HS-5 (cell line): ENCODE results near the gene CERS6.
A peak's percentile ranks its signal among the peaks of the same experiment; 100 is the strongest.
"Not testable (repeated sequence)": the region's sequence is repeated elsewhere in the genome, so short reads cannot be mapped to it uniquely, and the experiment has no call there.

Experiments
- DNase-seq: peaks from one replicate; pipeline ENCODE4 v3.0.0-alpha.2; 2012; ENCODE audit warnings: low read depth

Gene CERS6

GRCh38 chr2:168734199-168734760 is 278.2 kb downstream of the CERS6 start:
- DNase-seq: no peak

DNA sequence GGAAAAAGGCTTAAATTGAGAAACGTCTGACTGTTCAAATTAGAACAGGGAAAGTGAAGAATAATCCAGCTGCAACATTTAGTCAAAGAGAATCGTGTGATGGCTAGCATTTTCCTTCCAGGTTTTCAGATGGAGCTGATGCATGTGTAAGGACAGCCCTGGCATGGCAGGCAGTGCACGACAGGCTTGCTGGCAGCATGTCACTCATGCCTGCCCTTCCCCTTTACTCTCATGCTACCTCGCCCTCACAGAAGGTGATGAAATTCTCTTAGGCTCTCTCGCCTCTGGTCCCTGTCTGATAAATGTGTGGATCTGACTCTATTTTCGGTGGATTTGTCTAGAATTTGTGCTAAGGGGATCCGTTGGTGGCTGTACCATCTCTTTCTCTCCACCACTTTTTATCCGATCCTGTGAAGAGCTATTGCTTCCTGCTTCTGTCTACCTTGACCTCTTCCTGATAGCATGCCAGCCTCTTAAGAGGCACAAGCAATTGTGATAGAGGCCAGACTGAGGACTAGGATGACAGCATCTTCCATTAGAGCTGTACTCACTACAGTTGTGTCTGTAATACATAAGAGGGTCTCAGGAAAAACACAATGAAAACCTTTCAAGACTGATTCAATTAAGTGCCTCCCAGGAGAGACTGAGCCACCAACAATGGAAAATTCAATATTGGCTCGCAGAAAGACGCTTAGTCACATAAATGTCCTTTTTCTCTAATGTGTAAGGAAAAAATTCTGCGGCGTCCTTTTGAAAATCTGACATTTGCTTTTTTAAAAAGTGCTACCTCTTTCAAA is 280.8 kb downstream of the CERS6 start:
- no peak for DNase-seq

DNA sequence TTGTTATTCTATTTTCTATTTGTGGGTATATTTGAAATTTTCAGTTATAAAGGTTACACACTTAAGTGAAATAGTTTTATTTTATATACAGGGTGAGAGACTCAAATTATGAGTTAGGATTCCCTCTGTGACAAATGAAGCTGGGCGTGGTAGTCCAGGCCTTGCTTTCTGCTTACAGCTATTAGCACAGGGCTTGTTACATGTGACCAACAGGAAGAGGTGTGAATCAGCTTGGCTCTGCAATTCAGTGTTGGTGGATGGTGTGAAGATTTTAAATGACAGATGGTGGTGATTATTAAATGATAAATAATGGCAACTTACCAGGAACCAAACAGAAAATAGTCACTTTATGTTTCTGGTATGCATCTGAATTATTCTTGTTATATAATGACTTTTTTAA is 282.0 kb downstream of the CERS6 start:
- no peak for DNase-seq

- DNase-seq: no peak
These were observed 284.3 kb downstream of the CERS6 start for GRCh38 chr2:168740360-168740759.

DNA sequence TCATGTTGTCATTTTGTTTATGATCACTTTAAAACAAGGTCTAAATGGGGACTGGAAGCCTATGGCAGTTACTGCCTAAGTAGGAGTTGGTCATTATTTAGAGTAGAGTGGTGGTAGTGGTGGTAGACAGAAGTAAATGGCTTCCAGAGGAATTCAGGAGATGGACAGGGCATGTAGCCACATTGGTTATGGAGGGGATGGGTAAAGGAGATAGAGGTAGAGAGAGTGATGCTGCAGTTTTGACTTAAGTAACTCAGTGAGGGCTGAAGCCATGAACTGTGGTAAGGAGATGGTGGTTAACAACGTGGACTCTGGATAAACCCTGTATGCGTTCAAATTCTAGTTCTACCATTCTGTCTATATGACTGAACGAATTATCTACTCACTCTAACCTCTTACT is 284.7 kb downstream of the CERS6 start:
- DNase-seq: no peak

- DNase-seq: no peak
These were observed 286.3 kb downstream of the CERS6 start for GRCh38 chr2:168742258-168742932.

DNA sequence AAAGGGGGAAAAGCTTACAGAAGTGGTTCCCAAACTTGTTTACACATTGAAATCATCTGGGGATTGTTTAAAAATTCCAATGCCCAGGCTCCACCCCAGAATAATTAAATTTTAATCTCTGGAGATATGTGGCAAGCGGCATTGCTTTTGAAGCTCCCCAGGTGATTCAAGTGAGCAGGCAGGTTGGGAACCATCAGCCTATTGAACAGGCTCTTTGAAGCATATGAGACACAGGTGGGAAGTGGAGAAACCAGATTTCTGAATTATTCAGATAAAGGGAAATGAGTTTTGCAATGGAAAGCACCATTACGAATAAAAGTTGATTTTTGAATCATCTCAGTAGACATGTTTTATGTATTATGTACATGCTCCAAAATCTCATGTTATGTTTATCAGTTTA is 288.8 kb downstream of the CERS6 start:
- DNase-seq: no peak

- no peak for DNase-seq
These were observed 292.4 kb downstream of the CERS6 start for GRCh38 chr2:168748461-168748860.

DNA sequence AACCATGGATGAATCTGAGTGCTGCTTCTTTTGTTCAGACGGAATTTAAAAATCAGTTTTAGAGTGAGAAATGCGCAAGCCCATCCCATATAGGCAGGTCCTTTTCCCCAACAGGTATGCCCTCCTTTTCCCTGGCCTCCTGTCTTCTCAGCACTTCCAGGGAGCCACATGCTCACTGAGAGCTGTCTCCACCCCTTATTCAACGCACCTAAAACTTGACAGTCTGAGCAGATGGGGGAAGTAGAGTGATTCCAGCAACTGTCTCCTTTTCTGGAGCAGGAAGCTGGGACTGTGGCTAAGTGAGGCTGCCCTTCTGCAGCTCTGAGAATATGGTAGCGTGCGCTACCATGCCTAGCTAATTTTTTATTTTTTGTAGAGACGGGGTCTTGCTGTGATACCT is 293.2 kb downstream of the CERS6 start:
- DNase-seq: no peak

DNA sequence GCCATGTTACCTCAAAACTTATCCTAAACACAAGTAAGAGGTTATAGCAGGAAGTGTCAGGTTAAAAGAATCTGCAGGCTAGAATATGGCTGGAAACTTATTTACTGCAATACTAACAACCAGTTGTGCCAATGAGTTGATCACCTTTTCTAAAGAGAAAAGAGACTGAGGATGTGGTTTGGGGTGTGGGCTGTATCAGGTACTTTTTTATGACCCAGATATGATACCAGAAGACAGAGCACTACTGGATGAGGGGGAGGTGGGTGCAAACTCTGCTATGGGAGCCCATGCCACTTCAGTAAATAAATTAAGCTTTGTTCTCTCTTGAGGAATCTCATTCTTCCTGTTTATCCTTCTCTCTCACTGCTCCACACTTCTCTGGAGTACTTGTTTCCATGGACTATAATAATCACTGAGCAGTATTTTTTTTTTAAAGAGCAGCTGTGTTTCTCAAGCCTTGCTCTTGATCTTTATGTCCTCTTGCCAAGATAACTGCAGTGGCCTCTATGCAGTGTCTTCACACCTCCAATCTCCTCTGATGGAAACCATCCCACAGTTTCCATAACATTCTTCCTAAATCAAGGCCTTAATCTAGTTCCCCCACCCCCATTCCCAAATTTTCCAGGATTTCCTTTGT is 295.1 kb downstream of the CERS6 start:
- no peak for DNase-seq

GRCh38 chr2:168752361-168752760 is 296.3 kb downstream of the CERS6 start:
- DNase-seq: no peak

GRCh38 chr2:168753765-168754329 is 297.8 kb downstream of the CERS6 start:
- DNase-seq: no peak

DNA sequence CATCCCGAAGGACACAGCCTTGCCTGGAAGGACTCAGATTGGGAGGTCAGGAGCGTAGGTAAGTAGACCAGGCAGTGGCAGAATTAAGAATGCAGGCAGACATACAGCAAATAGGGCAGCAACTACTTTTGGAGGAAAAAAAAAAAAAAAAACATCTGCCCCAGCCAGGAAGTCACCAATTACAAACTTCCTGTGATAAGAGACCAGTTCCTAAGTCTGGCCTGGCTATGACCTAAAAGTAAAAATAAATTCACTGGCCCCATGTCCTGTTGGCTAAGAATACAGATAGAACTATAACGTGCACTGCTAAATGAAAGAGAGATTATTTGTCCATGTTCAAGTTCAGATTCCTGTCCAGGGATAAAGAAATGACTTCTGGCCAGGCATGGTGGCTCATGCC is 301.2 kb downstream of the CERS6 start:
- DNase-seq: no peak

DNA sequence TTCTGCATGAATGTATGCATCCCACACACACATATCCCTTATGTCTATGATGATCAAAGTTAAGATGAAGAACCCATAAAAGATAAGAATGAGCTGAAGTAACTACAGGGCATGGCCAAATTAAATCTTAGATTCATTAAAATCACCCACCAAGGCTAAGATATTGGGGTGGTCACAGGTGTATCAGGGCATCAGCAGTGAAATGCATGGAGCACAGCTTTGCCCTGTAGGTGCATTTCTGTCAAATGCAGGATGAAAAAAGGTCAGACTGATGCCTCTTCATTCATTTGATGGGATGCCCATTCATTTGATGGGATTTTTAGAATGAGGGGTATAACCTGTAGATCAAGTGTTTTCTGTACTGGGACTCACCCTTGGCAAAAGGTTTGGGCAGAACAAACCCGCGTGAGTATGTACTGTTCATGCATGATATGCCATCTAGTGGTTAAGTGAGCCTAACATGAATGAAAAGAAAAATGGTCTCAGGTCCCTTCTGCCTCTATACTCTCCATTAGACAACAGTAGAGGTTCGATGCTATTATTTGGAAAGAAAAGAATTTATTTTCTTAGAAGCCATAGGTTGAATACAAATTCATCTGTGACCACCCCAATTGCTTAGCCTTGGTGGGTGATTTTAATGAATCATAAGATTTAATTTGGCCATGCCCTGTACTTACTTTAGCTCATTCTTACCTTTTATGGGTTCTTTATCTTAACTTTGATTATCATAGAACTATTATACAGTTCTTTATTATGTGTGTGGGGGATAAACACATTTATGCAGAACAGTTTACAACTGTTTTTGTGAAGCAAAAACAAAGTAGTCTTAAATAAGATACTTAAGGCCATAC is 303.1 kb downstream of the CERS6 start:
- DNase-seq: peak; percentile 10

- DNase-seq: no peak
These were observed 309.3 kb downstream of the CERS6 start for GRCh38 chr2:168765401-168765800.

DNA sequence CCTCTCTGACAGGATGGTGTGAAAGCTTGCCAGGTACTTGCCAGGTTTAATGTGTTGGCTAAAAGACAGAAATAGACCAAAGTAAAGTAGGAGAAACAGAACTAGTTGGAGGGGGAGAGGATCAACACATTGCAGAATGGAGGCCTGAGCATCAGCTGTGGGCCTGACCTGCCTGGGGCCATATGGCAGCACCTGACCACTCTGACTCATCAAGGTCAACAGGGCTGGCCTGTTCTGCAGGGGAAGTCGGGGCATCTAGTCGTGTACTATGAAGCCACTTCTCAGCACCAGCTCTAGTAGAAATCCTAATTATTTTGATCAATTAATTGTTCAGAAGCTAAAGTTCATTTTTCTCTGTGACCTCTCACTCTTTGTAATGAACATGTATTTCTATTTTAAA is 310.5 kb downstream of the CERS6 start:
- DNase-seq: no peak

DNA sequence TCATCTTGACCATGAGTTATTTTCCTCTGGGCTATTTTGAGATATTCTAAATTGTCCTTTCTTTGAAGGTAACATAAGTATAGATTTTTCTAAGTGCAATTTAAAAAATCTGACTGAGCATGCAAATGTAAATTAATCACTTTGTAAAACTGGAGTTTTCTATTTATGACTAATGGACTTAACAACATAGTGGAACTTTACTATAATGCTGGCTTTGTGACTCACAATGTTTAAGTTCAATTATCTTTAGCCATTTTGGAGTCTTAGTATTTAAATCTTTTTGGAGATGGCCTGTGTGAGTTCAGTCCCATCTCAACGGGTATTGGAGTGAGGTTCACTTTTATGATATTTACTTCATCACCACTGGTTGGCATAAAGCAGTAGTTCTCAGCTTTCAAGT is 311.2 kb downstream of the CERS6 start:
- DNase-seq: peak; percentile 11

DNA sequence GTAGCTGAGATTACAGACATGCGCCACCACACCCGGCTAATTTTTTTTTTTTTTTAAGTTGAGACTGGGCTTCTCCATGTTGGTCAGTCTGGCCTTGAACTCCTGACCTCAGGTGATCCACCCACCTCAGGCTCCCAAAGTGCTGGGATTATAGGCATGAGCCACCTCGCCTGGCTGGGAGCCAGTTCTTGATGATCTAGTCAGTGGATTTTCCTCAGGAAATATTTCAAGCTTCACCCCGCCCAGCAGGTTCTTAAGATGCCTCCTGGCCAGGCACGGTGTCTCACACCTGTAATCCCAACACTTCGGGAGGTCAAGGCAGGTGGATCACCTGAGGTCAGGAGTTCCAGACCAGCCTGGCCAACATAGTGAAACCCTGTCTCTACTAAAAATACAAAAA is 312.3 kb downstream of the CERS6 start:
- DNase-seq: not testable (repeated sequence)

GRCh38 chr2:168770796-168771195 is 314.7 kb downstream of the CERS6 start:
- DNase-seq: no peak

- no peak for DNase-seq
These were observed 316.6 kb downstream of the CERS6 start for GRCh38 chr2:168772704-168773103.

GRCh38 chr2:168773128-168773527 is 317.1 kb downstream of the CERS6 start:
- no peak for DNase-seq
